ENCODE measurements around the gene FOXO3.

The FOXO3 gene

GRCh38 chr6:108716801-108717791, 156.4 kb downstream of the FOXO3 start:
- no peak for DNase-seq

GRCh38 chr6:108719477-108719876, 158.8 kb downstream of the FOXO3 start:
- DNase-seq, result no peak

DNA sequence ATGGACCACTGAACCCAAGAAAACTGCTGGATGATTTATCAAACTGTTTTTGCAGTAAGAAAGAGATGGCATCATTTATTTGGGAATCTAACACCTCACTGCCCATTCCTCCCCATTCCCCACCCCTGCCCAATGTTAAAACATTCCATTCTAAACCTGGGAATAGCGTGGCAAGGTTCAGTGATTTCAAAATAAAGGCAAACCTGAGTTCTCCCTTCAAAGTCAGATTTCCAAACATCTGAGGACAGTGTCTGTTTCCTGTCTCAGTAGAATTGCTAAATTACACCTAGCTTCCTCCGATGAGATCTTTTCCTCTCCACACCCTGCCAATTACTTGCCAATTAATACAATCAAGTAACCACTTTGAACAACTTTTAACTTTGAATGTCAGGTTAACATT, 160.1 kb downstream of the FOXO3 start:
- DNase-seq, result no peak

DNA sequence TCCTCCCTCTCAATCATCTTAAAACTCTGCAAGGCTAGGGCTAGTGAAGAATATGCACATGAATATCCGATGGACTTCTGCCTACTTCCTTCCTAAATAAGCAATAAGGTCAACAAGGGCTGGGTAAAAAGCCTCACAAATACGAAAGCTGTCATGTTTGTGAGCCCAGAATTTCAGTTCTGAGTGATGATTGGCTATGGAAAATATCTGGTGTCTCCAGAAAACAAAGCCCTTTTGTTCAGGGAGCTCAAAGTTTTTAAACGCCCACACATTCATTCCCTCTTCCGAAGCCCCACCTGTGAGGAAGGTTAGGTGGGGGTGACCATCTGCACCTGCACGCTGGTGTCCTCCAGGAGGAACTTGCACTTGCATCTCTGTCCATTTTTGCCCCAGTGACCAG, 160.6 kb downstream of the FOXO3 start:
- DNase-seq, result no peak

DNA sequence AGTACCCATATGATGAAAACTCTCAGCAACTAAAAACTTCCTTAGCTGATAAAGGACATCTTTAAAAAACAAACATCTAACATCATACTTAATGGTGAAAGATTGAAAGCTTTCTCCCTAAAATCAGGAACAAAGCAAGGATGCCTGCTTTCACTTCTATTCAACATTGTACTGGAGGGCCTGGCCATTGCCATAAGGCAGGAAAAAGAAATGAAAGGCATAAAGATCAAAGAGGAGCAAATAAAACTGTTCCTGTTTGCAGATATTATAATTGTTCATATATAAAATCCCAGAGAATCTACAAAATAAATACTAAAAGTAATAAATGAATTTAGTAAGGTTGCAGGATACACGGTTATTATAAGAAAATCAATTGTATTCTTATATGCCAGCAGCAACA, 162.9 kb downstream of the FOXO3 start:
- DNase-seq, result no peak

DNA sequence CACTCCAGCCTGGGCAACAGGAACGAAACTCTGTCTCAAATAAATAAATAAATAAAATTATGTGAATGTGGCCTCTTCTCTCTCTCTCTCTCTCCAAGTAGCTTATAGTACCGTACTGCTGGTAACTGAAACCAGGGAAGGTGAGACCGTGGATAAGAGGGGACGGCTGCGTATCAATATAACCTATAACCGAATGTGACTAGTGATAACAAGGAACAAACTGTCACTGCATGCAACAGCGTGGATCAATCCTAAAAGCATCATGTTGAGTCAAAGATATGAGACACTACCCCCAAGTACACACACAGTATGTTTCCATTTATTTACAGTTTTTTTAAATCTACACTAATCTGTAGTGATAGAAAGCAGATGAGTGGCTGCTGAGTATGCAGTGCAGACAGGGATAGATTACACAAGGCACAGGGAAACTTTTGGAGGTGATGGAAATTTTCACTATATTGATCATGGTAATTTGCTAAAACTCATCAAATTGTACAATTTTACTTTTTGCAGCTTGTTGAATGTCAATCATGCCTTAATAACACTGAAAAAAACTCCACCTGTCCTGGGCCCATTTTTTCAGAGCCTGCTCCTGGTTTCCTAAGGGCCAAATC, 166.1 kb downstream of the FOXO3 start:
- DNase-seq, result no peak

DNA sequence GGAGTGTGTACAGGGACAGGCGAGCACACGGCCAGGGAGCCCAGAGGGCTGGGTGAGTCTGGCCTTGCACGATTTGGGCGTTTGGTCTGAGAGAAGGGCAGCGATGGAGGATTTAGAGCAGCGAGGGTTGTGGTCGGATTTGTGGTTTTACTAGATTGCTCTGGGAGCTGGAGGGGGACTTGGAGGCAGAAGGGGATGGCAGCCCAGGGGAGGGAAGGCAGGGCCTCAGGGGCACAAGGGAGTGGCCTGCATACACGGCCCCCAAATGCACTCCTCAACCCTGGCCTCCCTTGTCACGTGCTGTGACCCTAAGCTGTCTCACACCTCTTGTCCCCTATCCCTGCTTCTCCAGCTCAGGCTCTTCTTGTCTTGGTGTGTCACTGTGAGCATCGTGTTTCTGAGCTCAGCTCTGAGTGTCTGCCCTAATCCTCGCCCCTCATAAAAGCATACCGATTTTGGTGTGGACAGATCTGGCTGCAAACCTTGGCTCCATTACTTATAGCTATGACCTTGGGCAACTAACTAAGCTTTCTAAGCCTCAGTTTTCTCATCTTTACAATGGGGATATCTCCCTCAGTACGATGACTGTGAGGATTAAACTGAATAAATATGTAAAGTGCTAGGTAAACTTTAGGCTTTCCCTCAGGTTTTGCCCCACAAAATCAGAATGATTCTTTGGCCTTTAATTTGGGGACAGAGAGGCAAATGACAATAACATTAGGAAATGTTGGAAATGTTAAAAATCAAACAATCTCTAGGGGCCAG, 167.4 kb downstream of the FOXO3 start:
- no peak for DNase-seq

- no peak for DNase-seq
Measured at GRCh38 chr6:108728826-108729225, 168.1 kb downstream of the FOXO3 start.

GRCh38 chr6:108730635-108731515, 170.2 kb downstream of the FOXO3 start:
- no peak for DNase-seq

- DNase-seq, result no peak
Measured at GRCh38 chr6:108732091-108732870, 171.6 kb downstream of the FOXO3 start.

GRCh38 chr6:108733051-108733450, 172.3 kb downstream of the FOXO3 start:
- no peak for DNase-seq

- DNase-seq, result no peak
Measured at GRCh38 chr6:108733706-108734265, 173.1 kb downstream of the FOXO3 start.

Measured in activated effector memory CD4-positive, alpha-beta T cell treated with Interleukin-2 at 50 U/mL for 16 hours (primary cell).